HepG2 (cell line): ENCODE results near the gene GLRX2.
A peak's percentile ranks its signal among the peaks of the same experiment; 100 is the strongest.

Experiments
- CREB1 ChIP-seq, 2 experiments: fragments of 450-650 bp in 1 of 2; IDR thresholded peaks; 2 replicates each; pipeline ENCODE4 v1.6.1; 2016 to 2017; ENCODE audit warnings: control low read depth in 1 of 2, mild to moderate bottlenecking in 1 of 2, missing compliant biosample characterization in 1 of 2, missing genetic modification characterization in 1 of 2
- HNF4A ChIP-seq: sonication (generic); formaldehyde crosslinking; IDR thresholded peaks from 2 replicates; pipeline ENCODE4 v1.4.0; 2020; ENCODE audit warnings: missing genetic modification reagents
- JUND ChIP-seq: sonication (generic); formaldehyde crosslinking; IDR thresholded peaks from 2 replicates; pipeline ENCODE4 v1.8.0; 2022; ENCODE audit warnings: mild to moderate bottlenecking, missing genetic modification reagents
- MEF2D ChIP-seq: sonication (generic); formaldehyde crosslinking; IDR thresholded peaks from 2 replicates; pipeline ENCODE4 v1.5.1; 2020; ENCODE audit warnings: mild to moderate bottlenecking, missing genetic modification reagents
- NFE2L1 ChIP-seq: sonication (generic); formaldehyde crosslinking; IDR thresholded peaks from 2 replicates; pipeline ENCODE4 v1.4.0; 2020; ENCODE audit warnings: missing genetic modification reagents, mild to moderate bottlenecking, borderline replicate concordance
- RORA ChIP-seq: sonication (generic); formaldehyde crosslinking; IDR thresholded peaks from 2 replicates; pipeline ENCODE4 v1.5.0; 2020; ENCODE audit warnings: mild to moderate bottlenecking, missing genetic modification reagents, moderate library complexity
- ZBTB1 ChIP-seq: sonication (generic); formaldehyde crosslinking; IDR thresholded peaks from 2 replicates; pipeline ENCODE4 v1.4.0; 2020; ENCODE audit warnings: missing genetic modification reagents, borderline replicate concordance
- ZNF20 ChIP-seq: sonication (generic); formaldehyde crosslinking; IDR thresholded peaks from 2 replicates; pipeline ENCODE4 v1.4.0; 2020; ENCODE audit warnings: mild to moderate bottlenecking, moderate library complexity, missing genetic modification reagents
- ZNF274 ChIP-seq: sonication (generic); formaldehyde crosslinking; IDR thresholded peaks from 2 replicates; pipeline ENCODE4 v1.5.1; 2020; ENCODE audit warnings: mild to moderate bottlenecking, missing genetic modification reagents
- ZNF282 ChIP-seq: fragments of 450-650 bp; IDR thresholded peaks from 2 replicates; pipeline ENCODE4 v1.6.1; 2018; ENCODE audit not compliant: partially characterized antibody
- TF ChIP-seq, protein P1 (sequence below): sonication (generic); formaldehyde crosslinking; IDR thresholded peaks from 2 replicates; pipeline ENCODE4 v1.4.0; 2020; ENCODE audit warnings: mild to moderate bottlenecking, missing genetic modification reagents, borderline replicate concordance
- TF ChIP-seq, protein P2 (sequence below): IDR thresholded peaks from 2 replicates; pipeline ENCODE4 v1.6.1; 2012; ENCODE audit warnings: low read depth, low read length, improper control_type of control experiment
- TF ChIP-seq, protein P3 (sequence below): sonication (generic); formaldehyde crosslinking; IDR thresholded peaks from 2 replicates; pipeline ENCODE4 v1.8.1; 2023; ENCODE audit warnings: mild to moderate bottlenecking, missing genetic modification reagents

DNA sequence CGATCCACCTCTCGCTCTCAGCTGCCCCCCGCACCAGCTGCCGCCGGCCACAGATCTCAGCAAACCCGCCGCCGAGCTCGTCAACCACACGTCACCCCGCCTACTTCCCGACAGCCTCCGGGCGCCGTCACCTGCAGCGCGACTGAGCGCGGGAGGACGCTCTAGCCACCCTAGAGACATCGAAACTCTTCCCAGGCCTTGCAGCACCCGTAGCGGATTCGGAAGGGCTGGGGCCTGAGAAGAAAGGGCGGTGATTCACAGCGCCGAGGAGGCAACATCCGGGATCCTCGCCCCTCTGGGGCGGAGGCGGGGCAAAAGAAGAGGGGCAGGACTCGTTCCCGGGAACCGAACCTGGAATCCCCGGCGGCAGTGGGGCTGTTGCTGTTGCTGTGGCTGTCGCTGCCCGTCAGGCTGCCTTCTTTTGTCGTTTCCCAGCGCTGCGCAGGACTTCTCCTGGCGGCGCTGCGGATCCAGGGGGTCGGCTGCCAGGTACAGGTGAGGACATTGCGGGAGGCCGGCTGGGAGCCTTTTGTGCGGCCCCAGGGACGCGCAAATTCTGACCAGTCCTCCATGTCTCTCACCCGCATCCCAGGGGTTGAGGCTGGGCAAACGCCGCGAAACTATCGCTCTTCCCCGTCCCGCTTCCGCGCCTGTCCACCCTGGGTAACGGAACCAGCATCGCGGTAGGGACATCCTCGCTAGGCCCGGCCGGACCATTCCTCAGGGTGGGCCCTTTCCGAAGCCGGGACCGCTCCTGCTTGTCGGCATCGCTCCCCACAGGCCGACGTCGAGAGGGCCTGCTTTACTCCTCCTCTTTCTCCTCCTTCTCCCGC is 45.7 kb downstream of the GLRX2 start, which contains the start of the genes RO60 and UCHL5:
- TF ChIP-seq, protein P1, sequence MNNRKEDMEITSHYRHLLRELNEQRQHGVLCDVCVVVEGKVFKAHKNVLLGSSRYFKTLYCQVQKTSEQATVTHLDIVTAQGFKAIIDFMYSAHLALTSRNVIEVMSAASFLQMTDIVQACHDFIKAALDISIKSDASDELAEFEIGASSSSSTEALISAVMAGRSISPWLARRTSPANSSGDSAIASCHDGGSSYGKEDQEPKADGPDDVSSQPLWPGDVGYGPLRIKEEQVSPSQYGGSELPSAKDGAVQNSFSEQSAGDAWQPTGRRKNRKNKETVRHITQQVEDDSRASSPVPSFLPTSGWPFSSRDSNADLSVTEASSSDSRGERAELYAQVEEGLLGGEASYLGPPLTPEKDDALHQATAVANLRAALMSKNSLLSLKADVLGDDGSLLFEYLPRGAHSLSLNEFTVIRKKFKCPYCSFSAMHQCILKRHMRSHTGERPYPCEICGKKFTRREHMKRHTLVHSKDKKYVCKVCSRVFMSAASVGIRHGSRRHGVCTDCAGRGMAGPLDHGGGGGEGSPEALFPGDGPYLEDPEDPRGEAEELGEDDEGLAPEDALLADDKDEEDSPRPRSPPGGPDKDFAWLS (CRISPR knock-in tag) = no peak
- TF ChIP-seq, protein P2, sequence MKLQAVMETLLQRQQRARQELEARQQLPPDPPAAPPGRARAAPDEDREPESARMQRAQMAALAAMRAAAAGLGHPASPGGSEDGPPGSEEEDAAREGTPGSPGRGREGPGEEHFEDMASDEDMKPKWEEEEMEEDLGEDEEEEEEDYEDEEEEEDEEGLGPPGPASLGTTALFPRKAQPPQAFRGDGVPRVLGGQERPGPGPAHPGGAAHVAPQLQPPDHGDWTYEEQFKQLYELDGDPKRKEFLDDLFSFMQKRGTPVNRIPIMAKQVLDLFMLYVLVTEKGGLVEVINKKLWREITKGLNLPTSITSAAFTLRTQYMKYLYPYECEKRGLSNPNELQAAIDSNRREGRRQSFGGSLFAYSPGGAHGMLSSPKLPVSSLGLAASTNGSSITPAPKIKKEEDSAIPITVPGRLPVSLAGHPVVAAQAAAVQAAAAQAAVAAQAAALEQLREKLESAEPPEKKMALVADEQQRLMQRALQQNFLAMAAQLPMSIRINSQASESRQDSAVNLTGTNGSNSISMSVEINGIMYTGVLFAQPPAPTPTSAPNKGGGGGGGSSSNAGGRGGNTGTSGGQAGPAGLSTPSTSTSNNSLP = peak; percentile 38; the same call in 1 of the 2 replicates
- TF ChIP-seq MEF2D = peak; percentile 88
- no peak; the same call in none of the 2 replicates for TF ChIP-seq ZNF274 (CRISPR knock-in tag)
- TF ChIP-seq JUND (CRISPR knock-in tag) = peak; percentile 84
- peak; percentile 94 for TF ChIP-seq CREB1 (IDR thresholded peaks at IDR 0.05)
- peak; percentile 95 for TF ChIP-seq CREB1 (CRISPR knock-in tag; IDR thresholded peaks at IDR 0.05)
- TF ChIP-seq ZBTB1 (CRISPR knock-in tag) = no peak
- peak; percentile 67 for TF ChIP-seq HNF4A (CRISPR knock-in tag)
- no peak for TF ChIP-seq ZNF282
- 0 out of 2 replicates have a peak, but pooled peaks have one; percentile 12 for TF ChIP-seq ZNF20 (CRISPR knock-in tag)
- no peak for TF ChIP-seq NFE2L1
- no peak for TF ChIP-seq RORA (CRISPR knock-in tag)
- TF ChIP-seq, protein P3, sequence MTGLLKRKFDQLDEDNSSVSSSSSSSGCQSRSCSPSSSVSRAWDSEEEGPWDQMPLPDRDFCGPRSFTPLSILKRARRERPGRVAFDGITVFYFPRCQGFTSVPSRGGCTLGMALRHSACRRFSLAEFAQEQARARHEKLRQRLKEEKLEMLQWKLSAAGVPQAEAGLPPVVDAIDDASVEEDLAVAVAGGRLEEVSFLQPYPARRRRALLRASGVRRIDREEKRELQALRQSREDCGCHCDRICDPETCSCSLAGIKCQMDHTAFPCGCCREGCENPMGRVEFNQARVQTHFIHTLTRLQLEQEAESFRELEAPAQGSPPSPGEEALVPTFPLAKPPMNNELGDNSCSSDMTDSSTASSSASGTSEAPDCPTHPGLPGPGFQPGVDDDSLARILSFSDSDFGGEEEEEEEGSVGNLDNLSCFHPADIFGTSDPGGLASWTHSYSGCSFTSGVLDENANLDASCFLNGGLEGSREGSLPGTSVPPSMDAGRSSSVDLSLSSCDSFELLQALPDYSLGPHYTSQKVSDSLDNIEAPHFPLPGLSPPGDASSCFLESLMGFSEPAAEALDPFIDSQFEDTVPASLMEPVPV = peak; percentile 39; the same call in 1 of the 2 replicates
